ENCODE measurements around the gene ALMS1. TPM values are rescaled to one million over a fixed set of nuclear protein-coding genes. Genes with fewer than 3 reads are reported as not detected.
"Not testable (repeated sequence)": the region's sequence is repeated elsewhere in the genome, so short reads cannot be mapped to it uniquely, and the experiment has no call there.

The ALMS1 gene
- total RNA-seq, 1 donor from 2014 or later: 20.0 TPM

GRCh38 chr2:73624625-73625024 is 239.0 kb downstream of the ALMS1 start:
- not testable (repeated sequence) for H3K4me3 Mint-ChIP-seq (ENCODE audit: unreplicated experiment); H3K27ac Mint-ChIP-seq (ENCODE audit: unreplicated experiment); H3K4me1 Mint-ChIP-seq (ENCODE audit: low read depth); H3K27me3 Mint-ChIP-seq (ENCODE audit: low read depth); DNase-seq (ENCODE audit: low spot score); H3K36me3 Mint-ChIP-seq (ENCODE audit: low read depth)
- peak; percentile 18 for TF ChIP-seq CTCF (IDR thresholded peaks at IDR 0.05)
- H3K9me3 Mint-ChIP-seq (ENCODE audit: low read depth): peaks cover 15% of the 10 kb centered on the region

GRCh38 chr2:73626237-73626636 is 240.6 kb downstream of the ALMS1 start:
- not testable (repeated sequence) for H3K4me1 Mint-ChIP-seq (ENCODE audit: low read depth); DNase-seq (ENCODE audit: low spot score); H3K27me3 Mint-ChIP-seq (ENCODE audit: low read depth); H3K27ac Mint-ChIP-seq (ENCODE audit: unreplicated experiment); H3K4me3 Mint-ChIP-seq (ENCODE audit: unreplicated experiment); H3K36me3 Mint-ChIP-seq (ENCODE audit: low read depth)
- H3K9me3 Mint-ChIP-seq (ENCODE audit: low read depth): peaks cover 15% of the 10 kb centered on the region

GRCh38 chr2:73628493-73628892 is 242.9 kb downstream of the ALMS1 start:
- DNase-seq (ENCODE audit: low spot score); H3K36me3 Mint-ChIP-seq (ENCODE audit: low read depth); H3K4me1 Mint-ChIP-seq (ENCODE audit: low read depth); H3K27me3 Mint-ChIP-seq (ENCODE audit: low read depth); H3K27ac Mint-ChIP-seq (ENCODE audit: unreplicated experiment); H3K4me3 Mint-ChIP-seq (ENCODE audit: unreplicated experiment): not testable (repeated sequence)
- H3K9me3 Mint-ChIP-seq (ENCODE audit: low read depth): peaks cover 15% of the 10 kb centered on the region

GRCh38 chr2:73630662-73631266 is 245.1 kb downstream of the ALMS1 start:
- not testable (repeated sequence) for H3K4me3 Mint-ChIP-seq (ENCODE audit: unreplicated experiment); H3K27ac Mint-ChIP-seq (ENCODE audit: unreplicated experiment); H3K4me1 Mint-ChIP-seq (ENCODE audit: low read depth); DNase-seq (ENCODE audit: low spot score); H3K27me3 Mint-ChIP-seq (ENCODE audit: low read depth); H3K36me3 Mint-ChIP-seq (ENCODE audit: low read depth)
- peak; percentile 80 for TF ChIP-seq CTCF (IDR thresholded peaks at IDR 0.05)
- peaks cover 15% of the 10 kb centered on the region for H3K9me3 Mint-ChIP-seq (ENCODE audit: low read depth)

GRCh38 chr2:73636977-73637376 is 251.3 kb downstream of the ALMS1 start:
- H3K27ac Mint-ChIP-seq (ENCODE audit: unreplicated experiment); DNase-seq (ENCODE audit: low spot score); H3K36me3 Mint-ChIP-seq (ENCODE audit: low read depth); H3K4me3 Mint-ChIP-seq (ENCODE audit: unreplicated experiment); H3K27me3 Mint-ChIP-seq (ENCODE audit: low read depth); H3K4me1 Mint-ChIP-seq (ENCODE audit: low read depth); H3K9me3 Mint-ChIP-seq (ENCODE audit: low read depth): not testable (repeated sequence)

- TF ChIP-seq CTCF (IDR thresholded peaks at IDR 0.05): no peak
- Mint-ChIP-seq H3K4me1 (ENCODE audit: low read depth) (no peaks in the 10 kb centered on the region), H3K9me3 (ENCODE audit: low read depth) (peaks cover 2% of the 10 kb centered on the region)
These were observed 252.8 kb downstream of the ALMS1 start for GRCh38 chr2:73638429-73638828.

GRCh38 chr2:73640511-73640911 is 254.9 kb downstream of the ALMS1 start:
- TF ChIP-seq CTCF (IDR thresholded peaks at IDR 0.05): no peak
- H3K4me3 Mint-ChIP-seq (ENCODE audit: unreplicated experiment): no peak overlapping the region
- H3K27me3 Mint-ChIP-seq (ENCODE audit: low read depth): peaks cover 8% of the 10 kb centered on the region
- no peaks in the 10 kb centered on the region for H3K36me3 Mint-ChIP-seq (ENCODE audit: low read depth)
- peaks cover 2% of the 10 kb centered on the region for H3K9me3 Mint-ChIP-seq (ENCODE audit: low read depth)
- no peaks in the 10 kb centered on the region for H3K4me1 Mint-ChIP-seq (ENCODE audit: low read depth)
- H3K27ac Mint-ChIP-seq (ENCODE audit: unreplicated experiment): no peak overlapping the region
- no peak for DNase-seq (ENCODE audit: low spot score)

More at GRCh38 chr2:73638429-73638828, 252.8 kb downstream of the ALMS1 start:
- H3K27me3 Mint-ChIP-seq (ENCODE audit: low read depth): no peaks in the 10 kb centered on the region
- no peak overlapping the region for H3K4me3 Mint-ChIP-seq (ENCODE audit: unreplicated experiment)
- no peaks in the 10 kb centered on the region for H3K36me3 Mint-ChIP-seq (ENCODE audit: low read depth)
- H3K27ac Mint-ChIP-seq (ENCODE audit: unreplicated experiment): no peak overlapping the region
- DNase-seq (ENCODE audit: low spot score): no peak
